Peyer's patch (tissue), 4 donors: ENCODE data around the gene FNBP1.
A peak's percentile ranks its signal among the peaks of the same experiment; 100 is the strongest.

Source experiments
- CTCF ChIP-seq, 6 experiments: fragments of 450-650 bp in 4 of 6; fragments of 200-600 bp in 2 of 6; sonication (generic) in 1 of 6; IDR thresholded peaks; one replicate each; pipeline ENCODE4 v1.5.1; 2017 to 2019; ENCODE audit warnings: antibody characterized with exemption in 6 of 6, mild to moderate bottlenecking in 3 of 6, moderate library complexity in 1 of 6
- POLR2A ChIP-seq, 2 donors: fragments of 450-650 bp; IDR thresholded peaks; one replicate each; pipeline ENCODE4 v1.5.1; 2017; ENCODE audit warnings: antibody characterized with exemption in 2 of 2, mild to moderate bottlenecking in 2 of 2, moderate library complexity in 2 of 2

GRCh38 chr9:130043654-130044623 lies 950 bp upstream of the FNBP1 start:
- TF ChIP-seq CTCF (IDR thresholded peaks at IDR 0.05) (peak in 1 of 6 experiments; percentile 1), POLR2A (IDR thresholded peaks at IDR 0.05) (no peak)
